WTC11 (cell line): ENCODE results near the gene TRIM5. TPM values are rescaled to one million over a fixed set of nuclear protein-coding genes. Genes with fewer than 3 reads are reported as not detected.

ENCODE experiments used
- ATAC-seq: fragments of 200-7000 bp; cut with Tn5 transposase; 2 replicates; pipeline ENCODE4 v1.10.0; 2021; ENCODE audit warnings: mild to moderate bottlenecking, moderate library complexity
- CTCF ChIA-PET: fragments of 300-600 bp; sonication (Branson Sonifier 250); formaldehyde crosslinking; loops from one replicate; lab custom pipeline; 2021; ENCODE audit warnings: antibody characterized with exemption; lab: Charles Lee
- POLR2A ChIA-PET: fragments of 350-600 bp; sonication (Branson Sonifier 250); formaldehyde crosslinking; loops from one replicate; lab custom pipeline; 2021; ENCODE audit warnings: antibody characterized with exemption; lab: Charles Lee
- DNase-seq: peaks from one replicate; pipeline ENCODE4 v3.0.0; 2021; ENCODE audit warnings: low spot score
- H3K27ac Mint-ChIP-seq: 2 replicates; pipeline ENCODE4 v1.8.0; 2021; ENCODE audit warnings: mixed read lengths
- H3K27me3 Mint-ChIP-seq: 2 replicates; pipeline ENCODE4 v1.8.0; 2021; ENCODE audit warnings: low read depth, mild to moderate bottlenecking, moderate library complexity, mixed read lengths
- H3K36me3 Mint-ChIP-seq: 2 replicates; pipeline ENCODE4 v1.8.0; 2021; ENCODE audit warnings: mixed read lengths
- H3K4me1 Mint-ChIP-seq: 2 replicates; pipeline ENCODE4 v1.8.0; 2022; ENCODE audit warnings: mixed read lengths
- H3K4me3 Mint-ChIP-seq: 2 replicates; pipeline ENCODE4 v1.8.0; 2021; ENCODE audit warnings: mild to moderate bottlenecking, moderate library complexity, mixed read lengths
- H3K9me3 Mint-ChIP-seq: 2 replicates; pipeline ENCODE4 v1.8.0; 2021; ENCODE audit warnings: mixed read lengths
- ATF1 ChIP-seq: sonication (generic); formaldehyde crosslinking; IDR thresholded peaks from 2 replicates; pipeline ENCODE4 v1.8.1; 2023; ENCODE audit warnings: mild to moderate bottlenecking, moderate library complexity, missing genetic modification reagents
- ELF4 ChIP-seq: sonication (generic); formaldehyde crosslinking; IDR thresholded peaks from 2 replicates; pipeline ENCODE4 v1.8.1; 2022; ENCODE audit warnings: low read depth, mild to moderate bottlenecking, moderate library complexity, missing genetic modification reagents
- EMX1 ChIP-seq: fragments of 250-450 bp; sonication (Bioruptor Pico); IDR thresholded peaks from 2 replicates; pipeline ENCODE4 v1.8.0; 2021; ENCODE audit warnings: mild to moderate bottlenecking
- ETV6 ChIP-seq: sonication (generic); formaldehyde crosslinking; IDR thresholded peaks from 2 replicates; pipeline ENCODE4 v1.8.1; 2022; ENCODE audit warnings: mild to moderate bottlenecking, missing genetic modification reagents
- GABPB1 ChIP-seq: sonication (generic); formaldehyde crosslinking; IDR thresholded peaks from 2 replicates; pipeline ENCODE4 v1.8.1; 2023; ENCODE audit warnings: mild to moderate bottlenecking, missing genetic modification reagents
- MYBL2 ChIP-seq: sonication (generic); formaldehyde crosslinking; IDR thresholded peaks from 2 replicates; pipeline ENCODE4 v1.8.1; 2023; ENCODE audit warnings: mild to moderate bottlenecking, moderate library complexity, missing genetic modification reagents
- NFYB ChIP-seq: sonication (generic); formaldehyde crosslinking; conservative IDR thresholded peaks from 2 replicates; pipeline ENCODE4 v1.8.0; 2022; ENCODE audit warnings: low read depth, missing genetic modification reagents
- NR3C1 ChIP-seq: sonication (generic); formaldehyde crosslinking; conservative IDR thresholded peaks from 2 replicates; pipeline ENCODE4 v1.8.1; 2023; ENCODE audit warnings: low read depth, mild to moderate bottlenecking, missing genetic modification reagents
- OVOL2 ChIP-seq: fragments of 250-450 bp; sonication (Bioruptor Pico); IDR thresholded peaks from 2 replicates; pipeline ENCODE4 v1.9.0; 2021; ENCODE audit warnings: mild to moderate bottlenecking, borderline replicate concordance
- RORB ChIP-seq: fragments of 250-450 bp; sonication (Bioruptor Pico); IDR thresholded peaks from 2 replicates; pipeline ENCODE4 v1.9.0; 2021; ENCODE audit warnings: mild to moderate bottlenecking
- SOX15 ChIP-seq: fragments of 250-450 bp; sonication (Bioruptor Pico); IDR thresholded peaks from 2 replicates; pipeline ENCODE4 v1.9.0; 2021; ENCODE audit warnings: mild to moderate bottlenecking
- TCF7 ChIP-seq: sonication (generic); formaldehyde crosslinking; IDR thresholded peaks from 2 replicates; pipeline ENCODE4 v1.8.0; 2022; ENCODE audit warnings: mild to moderate bottlenecking, low read depth, missing genetic modification reagents, moderate library complexity
- ZNF138 ChIP-seq: sonication (generic); formaldehyde crosslinking; conservative IDR thresholded peaks from 2 replicates; pipeline ENCODE4 v1.8.1; 2022; ENCODE audit warnings: mild to moderate bottlenecking, moderate library complexity, missing genetic modification reagents
- ZNF232 ChIP-seq: sonication (generic); formaldehyde crosslinking; IDR thresholded peaks from 2 replicates; pipeline ENCODE4 v1.8.0; 2022; ENCODE audit warnings: mild to moderate bottlenecking, missing genetic modification reagents
- total RNA-seq: library from RNA; stranded (reverse); gene quantifications from 3 replicates; pipeline ENCODE4 v1.2.3, GENCODE V29; 2021
- TF ChIP-seq, protein P1 (sequence below): sonication (generic); formaldehyde crosslinking; IDR thresholded peaks from 2 replicates; pipeline ENCODE4 v1.8.0; 2022; ENCODE audit warnings: mild to moderate bottlenecking, missing genetic modification reagents
- TF ChIP-seq, protein P2 (sequence below): fragments of 250-450 bp; sonication (Bioruptor Pico); IDR thresholded peaks from 2 replicates; pipeline ENCODE4 v1.9.0; 2021; ENCODE audit warnings: mild to moderate bottlenecking
- TF ChIP-seq, protein P3 (sequence below): sonication (generic); formaldehyde crosslinking; IDR thresholded peaks from 2 replicates; pipeline ENCODE4 v1.8.0; 2022; ENCODE audit warnings: mild to moderate bottlenecking, missing genetic modification reagents
- TF ChIP-seq, protein P4 (sequence below): sonication (generic); formaldehyde crosslinking; IDR thresholded peaks from 2 replicates; pipeline ENCODE4 v1.8.0; 2023; ENCODE audit warnings: mild to moderate bottlenecking, missing genetic modification reagents
- TF ChIP-seq, protein P5 (sequence below): fragments of 250-450 bp; sonication (Bioruptor Pico); IDR thresholded peaks from 2 replicates; pipeline ENCODE4 v2.1.2; 2022; ENCODE audit warnings: mild to moderate bottlenecking, moderate library complexity
- TF ChIP-seq, protein P6 (sequence below): sonication (generic); formaldehyde crosslinking; IDR thresholded peaks from 2 replicates; pipeline ENCODE4 v1.8.1; 2023; ENCODE audit warnings: mild to moderate bottlenecking, moderate library complexity, missing genetic modification reagents

The TRIM5 gene
- total RNA-seq, 1 experiment from 2014 or later, result 31.8 TPM

DNA sequence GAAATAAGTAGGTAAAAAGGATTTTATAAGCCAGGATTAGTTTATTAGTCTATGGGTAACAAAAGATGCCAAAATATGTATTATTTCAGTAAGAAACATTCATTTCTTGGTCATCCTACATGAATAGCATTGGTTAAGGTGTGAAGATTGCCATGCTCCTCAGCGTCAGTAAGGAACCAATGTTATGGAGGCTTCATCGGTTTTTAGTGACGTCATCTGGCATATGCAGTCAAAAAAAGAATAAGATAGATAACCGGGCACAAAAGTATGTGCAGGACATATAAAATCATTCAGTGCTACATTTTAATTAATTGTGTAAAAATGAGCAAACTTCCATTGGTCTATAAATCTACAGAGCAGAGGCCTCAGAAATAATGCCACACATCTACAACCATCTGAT is 29.4 kb downstream of the TRIM5 start:
- no peak for ATAC-seq
- CTCF ChIA-PET, result no interaction called here
- TF ChIP-seq EMX1 (CRISPR knock-in tag), result no peak
- TF ChIP-seq, all 79 proteins: peak for 0
- Mint-ChIP-seq H3K9me3 (peaks cover 24% of the 10 kb centered on the region), H3K36me3 (peaks cover 8% of the 10 kb centered on the region), H3K27ac (no peak overlapping the region), H3K4me1 (no peaks in the 10 kb centered on the region), H3K4me3 (no peak overlapping the region), H3K27me3 (no peaks in the 10 kb centered on the region)
- POLR2A ChIA-PET, result no interaction called here
- DNase-seq, result no peak

DNA sequence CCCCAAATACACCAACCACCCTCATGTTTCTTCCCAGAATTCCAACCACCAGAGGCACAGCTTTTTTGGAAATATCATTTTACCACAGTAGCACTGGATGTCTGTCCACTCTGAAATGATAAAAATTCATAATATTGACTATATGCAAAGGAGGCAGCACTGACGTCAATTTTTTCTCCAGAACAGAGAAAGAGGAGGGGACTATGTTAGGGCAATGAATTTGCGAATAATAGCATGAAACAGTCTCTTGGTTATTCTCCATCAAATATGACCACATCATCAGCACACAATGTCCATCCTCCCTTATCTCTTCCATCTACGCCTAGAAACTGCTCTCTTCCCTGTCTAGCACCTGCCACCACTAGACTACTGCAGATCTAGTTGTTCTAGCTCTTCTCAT is 38.7 kb downstream of the TRIM5 start:
- POLR2A ChIA-PET, result no interaction called here
- CTCF ChIA-PET, result no interaction called here
- H3K27ac Mint-ChIP-seq, result no peak overlapping the region
- DNase-seq (no peak), ATAC-seq (no peak)
- no peaks in the 10 kb centered on the region for H3K27me3 Mint-ChIP-seq
- no peaks in the 10 kb centered on the region for H3K4me1 Mint-ChIP-seq
- TF ChIP-seq, protein P1, sequence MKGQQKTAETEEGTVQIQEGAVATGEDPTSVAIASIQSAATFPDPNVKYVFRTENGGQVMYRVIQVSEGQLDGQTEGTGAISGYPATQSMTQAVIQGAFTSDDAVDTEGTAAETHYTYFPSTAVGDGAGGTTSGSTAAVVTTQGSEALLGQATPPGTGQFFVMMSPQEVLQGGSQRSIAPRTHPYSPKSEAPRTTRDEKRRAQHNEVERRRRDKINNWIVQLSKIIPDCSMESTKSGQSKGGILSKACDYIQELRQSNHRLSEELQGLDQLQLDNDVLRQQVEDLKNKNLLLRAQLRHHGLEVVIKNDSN (CRISPR knock-in tag), result no peak
- no peak for TF ChIP-seq RORB (CRISPR knock-in tag)
- TF ChIP-seq ETV6, result no peak
- TF ChIP-seq NFYB (CRISPR knock-in tag), result no peak
- TF ChIP-seq TCF7 (CRISPR knock-in tag), result no peak
- TF ChIP-seq MYBL2 (CRISPR knock-in tag), result no peak
- TF ChIP-seq OVOL2 (CRISPR knock-in tag), result no peak
- TF ChIP-seq GABPB1, result no peak
- no peak for TF ChIP-seq ZNF138 (CRISPR knock-in tag)
- TF ChIP-seq ELF4 (CRISPR knock-in tag), result no peak
- TF ChIP-seq ATF1 (CRISPR knock-in tag), result no peak
- TF ChIP-seq, protein P2, sequence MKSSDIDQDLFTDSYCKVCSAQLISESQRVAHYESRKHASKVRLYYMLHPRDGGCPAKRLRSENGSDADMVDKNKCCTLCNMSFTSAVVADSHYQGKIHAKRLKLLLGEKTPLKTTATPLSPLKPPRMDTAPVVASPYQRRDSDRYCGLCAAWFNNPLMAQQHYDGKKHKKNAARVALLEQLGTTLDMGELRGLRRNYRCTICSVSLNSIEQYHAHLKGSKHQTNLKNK, result no peak
- TF ChIP-seq EMX1 (CRISPR knock-in tag), result no peak
- TF ChIP-seq, protein P3, sequence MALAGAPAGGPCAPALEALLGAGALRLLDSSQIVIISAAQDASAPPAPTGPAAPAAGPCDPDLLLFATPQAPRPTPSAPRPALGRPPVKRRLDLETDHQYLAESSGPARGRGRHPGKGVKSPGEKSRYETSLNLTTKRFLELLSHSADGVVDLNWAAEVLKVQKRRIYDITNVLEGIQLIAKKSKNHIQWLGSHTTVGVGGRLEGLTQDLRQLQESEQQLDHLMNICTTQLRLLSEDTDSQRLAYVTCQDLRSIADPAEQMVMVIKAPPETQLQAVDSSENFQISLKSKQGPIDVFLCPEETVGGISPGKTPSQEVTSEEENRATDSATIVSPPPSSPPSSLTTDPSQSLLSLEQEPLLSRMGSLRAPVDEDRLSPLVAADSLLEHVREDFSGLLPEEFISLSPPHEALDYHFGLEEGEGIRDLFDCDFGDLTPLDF (CRISPR knock-in tag), result no peak
- TF ChIP-seq, protein P4, sequence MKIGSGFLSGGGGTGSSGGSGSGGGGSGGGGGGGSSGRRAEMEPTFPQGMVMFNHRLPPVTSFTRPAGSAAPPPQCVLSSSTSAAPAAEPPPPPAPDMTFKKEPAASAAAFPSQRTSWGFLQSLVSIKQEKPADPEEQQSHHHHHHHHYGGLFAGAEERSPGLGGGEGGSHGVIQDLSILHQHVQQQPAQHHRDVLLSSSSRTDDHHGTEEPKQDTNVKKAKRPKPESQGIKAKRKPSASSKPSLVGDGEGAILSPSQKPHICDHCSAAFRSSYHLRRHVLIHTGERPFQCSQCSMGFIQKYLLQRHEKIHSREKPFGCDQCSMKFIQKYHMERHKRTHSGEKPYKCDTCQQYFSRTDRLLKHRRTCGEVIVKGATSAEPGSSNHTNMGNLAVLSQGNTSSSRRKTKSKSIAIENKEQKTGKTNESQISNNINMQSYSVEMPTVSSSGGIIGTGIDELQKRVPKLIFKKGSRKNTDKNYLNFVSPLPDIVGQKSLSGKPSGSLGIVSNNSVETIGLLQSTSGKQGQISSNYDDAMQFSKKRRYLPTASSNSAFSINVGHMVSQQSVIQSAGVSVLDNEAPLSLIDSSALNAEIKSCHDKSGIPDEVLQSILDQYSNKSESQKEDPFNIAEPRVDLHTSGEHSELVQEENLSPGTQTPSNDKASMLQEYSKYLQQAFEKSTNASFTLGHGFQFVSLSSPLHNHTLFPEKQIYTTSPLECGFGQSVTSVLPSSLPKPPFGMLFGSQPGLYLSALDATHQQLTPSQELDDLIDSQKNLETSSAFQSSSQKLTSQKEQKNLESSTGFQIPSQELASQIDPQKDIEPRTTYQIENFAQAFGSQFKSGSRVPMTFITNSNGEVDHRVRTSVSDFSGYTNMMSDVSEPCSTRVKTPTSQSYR (CRISPR knock-in tag), result no peak
- no peak for TF ChIP-seq NR3C1
- no peak for TF ChIP-seq SOX15 (CRISPR knock-in tag)
- TF ChIP-seq ZNF232 (CRISPR knock-in tag), result no peak
- TF ChIP-seq, protein P5, sequence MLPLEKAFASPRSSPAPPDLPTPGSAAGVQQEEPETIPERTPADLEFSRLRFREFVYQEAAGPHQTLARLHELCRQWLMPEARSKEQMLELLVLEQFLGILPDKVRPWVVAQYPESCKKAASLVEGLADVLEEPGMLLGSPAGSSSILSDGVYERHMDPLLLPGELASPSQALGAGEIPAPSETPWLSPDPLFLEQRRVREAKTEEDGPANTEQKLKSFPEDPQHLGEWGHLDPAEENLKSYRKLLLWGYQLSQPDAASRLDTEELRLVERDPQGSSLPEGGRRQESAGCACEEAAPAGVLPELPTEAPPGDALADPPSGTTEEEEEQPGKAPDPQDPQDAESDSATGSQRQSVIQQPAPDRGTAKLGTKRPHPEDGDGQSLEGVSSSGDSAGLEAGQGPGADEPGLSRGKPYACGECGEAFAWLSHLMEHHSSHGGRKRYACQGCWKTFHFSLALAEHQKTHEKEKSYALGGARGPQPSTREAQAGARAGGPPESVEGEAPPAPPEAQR (CRISPR knock-in tag), result no peak
- TF ChIP-seq, protein P6, sequence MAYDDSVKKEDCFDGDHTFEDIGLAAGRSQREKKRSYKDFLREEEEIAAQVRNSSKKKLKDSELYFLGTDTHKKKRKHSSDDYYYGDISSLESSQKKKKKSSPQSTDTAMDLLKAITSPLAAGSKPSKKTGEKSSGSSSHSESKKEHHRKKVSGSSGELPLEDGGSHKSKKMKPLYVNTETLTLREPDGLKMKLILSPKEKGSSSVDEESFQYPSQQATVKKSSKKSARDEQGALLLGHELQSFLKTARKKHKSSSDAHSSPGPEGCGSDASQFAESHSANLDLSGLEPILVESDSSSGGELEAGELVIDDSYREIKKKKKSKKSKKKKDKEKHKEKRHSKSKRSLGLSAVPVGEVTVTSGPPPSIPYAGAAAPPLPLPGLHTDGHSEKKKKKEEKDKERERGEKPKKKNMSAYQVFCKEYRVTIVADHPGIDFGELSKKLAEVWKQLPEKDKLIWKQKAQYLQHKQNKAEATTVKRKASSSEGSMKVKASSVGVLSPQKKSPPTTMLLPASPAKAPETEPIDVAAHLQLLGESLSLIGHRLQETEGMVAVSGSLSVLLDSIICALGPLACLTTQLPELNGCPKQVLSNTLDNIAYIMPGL (CRISPR knock-in tag), result no peak
- no peaks in the 10 kb centered on the region for H3K36me3 Mint-ChIP-seq
- no peak overlapping the region for H3K4me3 Mint-ChIP-seq
- H3K9me3 Mint-ChIP-seq, result no peaks in the 10 kb centered on the region
